ENCODE data around the gene ARPC4. TPM values are rescaled to one million over a fixed set of nuclear protein-coding genes. Genes with fewer than 3 reads are reported as not detected.
A peak's percentile ranks its signal among the peaks of the same experiment; 100 is the strongest.

The ARPC4 gene
- 100 to 1,000 TPM in 2 of 4 donors, 10 to 100 TPM in 2; 96.3 to 169 (median 125) TPM for total RNA-seq

GRCh38 chr3:9792405-9793160 lies at the start of gene ARPC4, which contains the start of gene TADA3:
Gene ARPC4 (plus strand): TSS chr3:9793082. CDS start chr3:9793122, 40 bp downstream.
Gene TADA3 (minus strand): TSS chr3:9792473. CDS start chr3:9791466, 1,007 bp downstream.
- Histone ChIP-seq H3K4me3 (peak within 1 kb of the TSS; percentile 90 to 99 (median 98)), H3K4me1 (peaks cover 0 to 58% (median 28%) of the 10 kb centered on the region in 4 donors), H3K27ac (peak within 1 kb of the TSS; percentile 90 to 99 (median 98)), H3K9me3 (no peaks in the 10 kb centered on the region), H3K36me3 (peaks cover 0 to 61% (median 0%) of the 10 kb centered on the region in 3 donors), H3K27me3 (no peaks in the 10 kb centered on the region)
- DNase-seq (ENCODE audit: low spot score in 2 of 2), result peak; percentile 87 to 88
- peak; percentile 54 to 82 for TF ChIP-seq EP300 (IDR thresholded peaks at IDR 0.05)
- TF ChIP-seq POLR2A (IDR thresholded peaks at IDR 0.05), result peak in 1 of 2 donors; percentile 51
- peak in 3 of 5 experiments; percentile 12 to 69 (median 42) for TF ChIP-seq CTCF (IDR thresholded peaks at IDR 0.05)
- WGBS, 2 donors, result 0 to 1% methylated on average over 63 to 65 of the region's 65 CpGs

- WGBS, 2 donors, result 93 to 94% methylated on average over 18 of the region's 18 CpGs
- peaks cover 17 to 100% (median 67%) of the 10 kb centered on the region in 3 donors for H3K36me3 ChIP-seq
These were observed 49.3 kb upstream of the ARPC4 start for GRCh38 chr3:9743548-9743947.

GRCh38 chr3:9744162-9744561 lies 48.7 kb upstream of the ARPC4 start:
- H3K4me1 ChIP-seq, result peaks cover 0 to 8% (median 4%) of the 10 kb centered on the region in 4 donors
- WGBS, 2 donors, result 90 to 100% methylated on average over 4 to 13 of the region's 13 CpGs
- peaks cover 16 to 97% (median 61%) of the 10 kb centered on the region in 3 donors for H3K36me3 ChIP-seq
- H3K27ac ChIP-seq, result no peak overlapping the region
- no peaks in the 10 kb centered on the region for H3K27me3 ChIP-seq
- TF ChIP-seq POLR2A (IDR thresholded peaks at IDR 0.05) (no peak), CTCF (IDR thresholded peaks at IDR 0.05) (no peak), EP300 (IDR thresholded peaks at IDR 0.05) (no peak)
- no peaks in the 10 kb centered on the region for H3K9me3 ChIP-seq
- no peak for DNase-seq (ENCODE audit: low spot score in 2 of 2)
- H3K4me3 ChIP-seq, result no peak overlapping the region

More at GRCh38 chr3:9743548-9743947, 49.3 kb upstream of the ARPC4 start:
- no peak for DNase-seq (ENCODE audit: low spot score in 2 of 2)
- TF ChIP-seq CTCF (IDR thresholded peaks at IDR 0.05), result no peak
- no peak for TF ChIP-seq POLR2A (IDR thresholded peaks at IDR 0.05)
- TF ChIP-seq EP300 (IDR thresholded peaks at IDR 0.05), result no peak
- H3K4me1 ChIP-seq, result peaks cover 0 to 2% (median 0%) of the 10 kb centered on the region in 4 donors
- H3K27ac ChIP-seq, result no peak overlapping the region
- no peaks in the 10 kb centered on the region for H3K9me3 ChIP-seq
- H3K27me3 ChIP-seq, result no peaks in the 10 kb centered on the region
- H3K4me3 ChIP-seq, result no peak overlapping the region

- no peak for DNase-seq (ENCODE audit: low spot score in 2 of 2)
- H3K4me3 ChIP-seq, result no peak overlapping the region
- no peak for TF ChIP-seq EP300 (IDR thresholded peaks at IDR 0.05)
- no peak for TF ChIP-seq POLR2A (IDR thresholded peaks at IDR 0.05)
- TF ChIP-seq CTCF (IDR thresholded peaks at IDR 0.05), result no peak
- peaks cover 11 to 84% (median 47%) of the 10 kb centered on the region in 3 donors for H3K36me3 ChIP-seq
- 89 to 90% methylated on average over 12 of the region's 12 CpGs for WGBS, 2 donors
- no peaks in the 10 kb centered on the region for H3K27me3 ChIP-seq
- H3K4me1 ChIP-seq, result peaks cover 0 to 14% (median 9%) of the 10 kb centered on the region in 4 donors
- H3K9me3 ChIP-seq, result no peaks in the 10 kb centered on the region
- no peak overlapping the region for H3K27ac ChIP-seq
These were observed 47.4 kb upstream of the ARPC4 start for GRCh38 chr3:9745521-9745920.

GRCh38 chr3:9746330-9746729 lies 46.6 kb upstream of the ARPC4 start:
- peaks cover 11 to 78% (median 39%) of the 10 kb centered on the region in 3 donors for H3K36me3 ChIP-seq
- no peak overlapping the region for H3K4me3 ChIP-seq
- WGBS, 2 donors, result 79 to 80% methylated on average over 5 of the region's 5 CpGs
- no peaks in the 10 kb centered on the region for H3K9me3 ChIP-seq
- no peak overlapping the region for H3K27ac ChIP-seq
- peaks cover 0 to 22% (median 17%) of the 10 kb centered on the region in 4 donors for H3K4me1 ChIP-seq
- TF ChIP-seq EP300 (IDR thresholded peaks at IDR 0.05), result no peak
- no peak for TF ChIP-seq CTCF (IDR thresholded peaks at IDR 0.05)
- no peak for TF ChIP-seq POLR2A (IDR thresholded peaks at IDR 0.05)
- no peak for DNase-seq (ENCODE audit: low spot score in 2 of 2)
- H3K27me3 ChIP-seq, result no peaks in the 10 kb centered on the region
